Fibroblast of lung (primary cell): ENCODE data around the gene IGSF9B.

ENCODE experiments used
- EZH2 ChIP-seq: IDR thresholded peaks from 2 replicates; pipeline ENCODE4 v1.5.1; 2012; ENCODE audit warnings: low read length, control low read depth, mild to moderate bottlenecking; ENCODE audit errors: missing control alignments
- TF ChIP-seq, protein P1 (sequence below), 2 donors: IDR thresholded peaks in 1 of 2; conservative IDR thresholded peaks in 1 of 2; 1 replicate in 1 of 2; 2 replicates in 1 of 2; pipeline ENCODE4 v1.5.1; 2011 to 2012; ENCODE audit warnings: low read length in 2 of 2, control low read depth in 1 of 2, inconsistent platforms in 1 of 2, low read depth in 1 of 2, mild to moderate bottlenecking in 1 of 2

DNA sequence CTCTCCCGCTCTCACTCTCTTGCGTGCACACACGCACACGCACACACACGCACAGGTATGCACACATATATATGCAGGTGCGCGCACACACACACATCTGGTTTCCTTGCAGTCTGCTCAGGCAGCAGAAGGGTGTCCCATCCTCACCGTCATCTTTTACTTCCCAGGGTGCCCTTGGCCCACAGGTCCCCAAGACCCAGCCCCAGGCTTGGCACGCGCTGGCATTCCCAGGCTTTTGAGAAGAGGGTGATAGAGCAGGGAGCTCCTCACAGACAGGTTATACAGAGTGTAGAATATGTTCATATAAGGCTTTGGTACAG is 59.5 kb downstream of the IGSF9B start:
- TF ChIP-seq, protein P1, sequence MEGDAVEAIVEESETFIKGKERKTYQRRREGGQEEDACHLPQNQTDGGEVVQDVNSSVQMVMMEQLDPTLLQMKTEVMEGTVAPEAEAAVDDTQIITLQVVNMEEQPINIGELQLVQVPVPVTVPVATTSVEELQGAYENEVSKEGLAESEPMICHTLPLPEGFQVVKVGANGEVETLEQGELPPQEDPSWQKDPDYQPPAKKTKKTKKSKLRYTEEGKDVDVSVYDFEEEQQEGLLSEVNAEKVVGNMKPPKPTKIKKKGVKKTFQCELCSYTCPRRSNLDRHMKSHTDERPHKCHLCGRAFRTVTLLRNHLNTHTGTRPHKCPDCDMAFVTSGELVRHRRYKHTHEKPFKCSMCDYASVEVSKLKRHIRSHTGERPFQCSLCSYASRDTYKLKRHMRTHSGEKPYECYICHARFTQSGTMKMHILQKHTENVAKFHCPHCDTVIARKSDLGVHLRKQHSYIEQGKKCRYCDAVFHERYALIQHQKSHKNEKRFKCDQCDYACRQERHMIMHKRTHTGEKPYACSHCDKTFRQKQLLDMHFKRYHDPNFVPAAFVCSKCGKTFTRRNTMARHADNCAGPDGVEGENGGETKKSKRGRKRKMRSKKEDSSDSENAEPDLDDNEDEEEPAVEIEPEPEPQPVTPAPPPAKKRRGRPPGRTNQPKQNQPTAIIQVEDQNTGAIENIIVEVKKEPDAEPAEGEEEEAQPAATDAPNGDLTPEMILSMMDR (conservative IDR thresholded peaks at IDR 0.05 in 1 of 2, IDR thresholded peaks at IDR 0.05 in 1 of 2; ENCODE audit: low read depth in 1 of 2, low read length in 2 of 2), result no peak
- TF ChIP-seq EZH2, result no peak
